Neural progenitor cell (in vitro differentiated cells): ENCODE results near the gene MYCBP2. TPM values are rescaled to one million over a fixed set of nuclear protein-coding genes. Genes with fewer than 3 reads are reported as not detected.

Experiments
- DNase-seq: peaks from one replicate; pipeline ENCODE4 v3.0.0-alpha.2; 2016; ENCODE audit warnings: low spot score
- H2AFZ ChIP-seq: fragments of 200-600 bp; sonication (generic); replicated peaks from 2 replicates; pipeline ENCODE4 v1.6.1; 2016; ENCODE audit warnings: antibody characterized with exemption
- H3F3A ChIP-seq: fragments of 200-600 bp; sonication (generic); 2 replicates; pipeline ENCODE4 v1.6.1; 2016; ENCODE audit warnings: antibody characterized with exemption, low read depth
- H3K27ac ChIP-seq: fragments of 200-600 bp; sonication (generic); 2 replicates; pipeline ENCODE4 v1.5.1; 2016; ENCODE audit warnings: mild to moderate bottlenecking
- H3K27me3 ChIP-seq: fragments of 200-600 bp; sonication (generic); 2 replicates; pipeline ENCODE4 v1.6.1; 2016; ENCODE audit warnings: mild to moderate bottlenecking, moderate library complexity
- H3K36me3 ChIP-seq: fragments of 200-600 bp; sonication (generic); 2 replicates; pipeline ENCODE4 v1.5.1; 2016
- H3K4me1 ChIP-seq: fragments of 200-600 bp; sonication (generic); 2 replicates; pipeline ENCODE4 v1.6.1; 2016; ENCODE audit warnings: mixed run types
- H3K4me2 ChIP-seq: fragments of 200-600 bp; sonication (generic); 2 replicates; pipeline ENCODE4 v1.6.1; 2016
- H3K4me3 ChIP-seq: fragments of 200-600 bp; sonication (generic); 2 replicates; pipeline ENCODE4 v1.5.1; 2016
- H3K79me2 ChIP-seq: fragments of 200-600 bp; sonication (generic); 2 replicates; pipeline ENCODE4 v1.6.1; 2016; ENCODE audit warnings: low read depth
- H3K9ac ChIP-seq: fragments of 200-600 bp; sonication (generic); 2 replicates; pipeline ENCODE4 v1.6.1; 2016
- H3K9me3 ChIP-seq: fragments of 200-600 bp; sonication (generic); 2 replicates; pipeline ENCODE4 v1.5.1; 2016; ENCODE audit warnings: low read depth
- H4K20me1 ChIP-seq: fragments of 200-600 bp; sonication (generic); 2 replicates; pipeline ENCODE4 v1.6.1; 2016; ENCODE audit warnings: low read depth
- H3K27ac Mint-ChIP-seq: 3 replicates; pipeline ENCODE4 v1.8.0; 2021; ENCODE audit warnings: mixed read lengths
- H3K27me3 Mint-ChIP-seq: 2 replicates; pipeline ENCODE4 v1.8.0; 2022; ENCODE audit warnings: low read depth, mild to moderate bottlenecking, inconsistent platforms, moderate library complexity, mixed read lengths; ENCODE audit not compliant: insufficient read depth
- H3K36me3 Mint-ChIP-seq: 3 replicates; pipeline ENCODE4 v1.8.0; 2021; ENCODE audit warnings: mixed read lengths
- H3K4me1 Mint-ChIP-seq: 3 replicates; pipeline ENCODE4 v1.8.0; 2021; ENCODE audit warnings: mixed read lengths
- H3K4me3 Mint-ChIP-seq: 3 replicates; pipeline ENCODE4 v1.8.0; 2021; ENCODE audit warnings: mild to moderate bottlenecking, moderate library complexity, mixed read lengths
- H3K9me3 Mint-ChIP-seq: 3 replicates; pipeline ENCODE4 v1.8.0; 2020; ENCODE audit warnings: mixed read lengths
- EZH2 ChIP-seq: fragments of 200-600 bp; sonication (generic); IDR thresholded peaks from 2 replicates; pipeline ENCODE4 v1.6.1; 2017; ENCODE audit warnings: antibody characterized with exemption, mild to moderate bottlenecking, moderate library complexity
- EZH2phosphoT487 ChIP-seq: fragments of 200-600 bp; sonication (generic); IDR thresholded peaks from 2 replicates; pipeline ENCODE4 v1.6.1; 2017; ENCODE audit warnings: antibody characterized with exemption
- total RNA-seq: library from RNA; depleted of rRNA; stranded (reverse); fragments of >200 nt; gene quantifications from 2 replicates; pipeline ENCODE4 v1.2.3, GENCODE V29; 2015; ENCODE audit warnings: low replicate concordance
- TF ChIP-seq, protein P1 (sequence below): fragments of 200-600 bp; sonication (generic); IDR thresholded peaks from 2 replicates; pipeline ENCODE4 v1.5.1; 2017; ENCODE audit warnings: antibody characterized with exemption, mild to moderate bottlenecking

Gene MYCBP2
- total RNA-seq, 1 donor from 2014 or later, result 37.8 TPM

DNA sequence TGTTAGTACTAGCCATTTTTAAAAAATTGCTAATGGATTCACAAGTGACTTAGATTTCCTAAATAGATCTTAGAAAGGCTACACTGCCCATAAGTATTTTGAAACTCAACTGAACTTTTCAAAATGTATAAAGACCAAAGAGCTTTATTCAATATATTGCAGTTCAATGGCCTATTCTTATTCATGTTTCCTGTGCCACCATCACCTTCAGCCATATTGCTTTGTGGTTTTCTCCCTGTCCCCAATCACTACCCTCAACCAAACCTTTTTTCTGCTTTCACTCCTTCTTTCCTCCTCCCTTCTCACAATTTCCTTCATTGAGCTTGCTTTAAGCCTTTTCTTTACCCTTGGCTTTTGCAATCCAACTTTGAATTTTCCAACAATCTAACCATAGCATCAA, 100.9 kb downstream of the MYCBP2 start:
- Histone ChIP-seq H3K4me1 (no peaks in the 10 kb centered on the region), H3K27me3 (no peaks in the 10 kb centered on the region), H3K4me2 (no peak overlapping the region), H3K27ac (no peak overlapping the region), H3K36me3 (no peaks in the 10 kb centered on the region), H2AFZ (no peak overlapping the region), H4K20me1 (no peaks in the 10 kb centered on the region), H3K4me3 (no peak overlapping the region), H3K79me2 (no peaks in the 10 kb centered on the region), H3F3A (no peaks in the 10 kb centered on the region), H3K9me3 (no peaks in the 10 kb centered on the region), H3K9ac (no peak overlapping the region)
- H3K9me3 Mint-ChIP-seq, result no peaks in the 10 kb centered on the region
- no peak for TF ChIP-seq EZH2
- TF ChIP-seq EZH2phosphoT487, result no peak
- TF ChIP-seq, protein P1, sequence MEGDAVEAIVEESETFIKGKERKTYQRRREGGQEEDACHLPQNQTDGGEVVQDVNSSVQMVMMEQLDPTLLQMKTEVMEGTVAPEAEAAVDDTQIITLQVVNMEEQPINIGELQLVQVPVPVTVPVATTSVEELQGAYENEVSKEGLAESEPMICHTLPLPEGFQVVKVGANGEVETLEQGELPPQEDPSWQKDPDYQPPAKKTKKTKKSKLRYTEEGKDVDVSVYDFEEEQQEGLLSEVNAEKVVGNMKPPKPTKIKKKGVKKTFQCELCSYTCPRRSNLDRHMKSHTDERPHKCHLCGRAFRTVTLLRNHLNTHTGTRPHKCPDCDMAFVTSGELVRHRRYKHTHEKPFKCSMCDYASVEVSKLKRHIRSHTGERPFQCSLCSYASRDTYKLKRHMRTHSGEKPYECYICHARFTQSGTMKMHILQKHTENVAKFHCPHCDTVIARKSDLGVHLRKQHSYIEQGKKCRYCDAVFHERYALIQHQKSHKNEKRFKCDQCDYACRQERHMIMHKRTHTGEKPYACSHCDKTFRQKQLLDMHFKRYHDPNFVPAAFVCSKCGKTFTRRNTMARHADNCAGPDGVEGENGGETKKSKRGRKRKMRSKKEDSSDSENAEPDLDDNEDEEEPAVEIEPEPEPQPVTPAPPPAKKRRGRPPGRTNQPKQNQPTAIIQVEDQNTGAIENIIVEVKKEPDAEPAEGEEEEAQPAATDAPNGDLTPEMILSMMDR, result no peak
- peaks cover 4% of the 10 kb centered on the region for H3K36me3 Mint-ChIP-seq
- DNase-seq, result no peak
- peaks cover 2% of the 10 kb centered on the region for H3K27me3 Mint-ChIP-seq
- H3K27ac Mint-ChIP-seq, result no peak overlapping the region
- H3K4me1 Mint-ChIP-seq, result no peaks in the 10 kb centered on the region
- H3K4me3 Mint-ChIP-seq, result no peak overlapping the region

DNA sequence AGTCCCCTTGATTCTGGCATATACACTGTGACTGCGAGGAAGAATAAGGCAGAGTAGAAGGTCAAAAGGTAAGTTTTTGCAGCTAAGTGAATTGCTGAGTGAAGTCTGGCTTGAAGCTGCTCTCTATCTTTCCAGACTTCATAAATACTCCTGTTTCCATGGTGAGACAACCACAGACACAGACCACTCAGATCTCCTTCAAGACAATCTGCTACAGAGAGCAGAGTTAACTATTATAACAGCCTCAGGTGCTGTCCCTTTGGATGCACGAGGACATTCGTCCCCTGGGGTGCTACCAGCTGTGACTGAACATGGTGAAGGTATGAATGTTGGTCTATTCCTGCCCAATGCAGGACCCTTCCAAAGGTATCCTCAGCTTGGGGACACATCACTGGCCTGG, 104.0 kb downstream of the MYCBP2 start:
- Mint-ChIP-seq H3K9me3 (no peaks in the 10 kb centered on the region), H3K27ac (no peak overlapping the region), H3K4me1 (no peaks in the 10 kb centered on the region), H3K4me3 (no peak overlapping the region), H3K36me3 (peaks cover 4% of the 10 kb centered on the region), H3K27me3 (no peaks in the 10 kb centered on the region)
- Histone ChIP-seq H3K79me2 (no peaks in the 10 kb centered on the region), H3K36me3 (no peaks in the 10 kb centered on the region), H3K4me3 (no peak overlapping the region), H2AFZ (no peak overlapping the region), H4K20me1 (no peaks in the 10 kb centered on the region), H3K9me3 (no peaks in the 10 kb centered on the region), H3F3A (no peaks in the 10 kb centered on the region), H3K27ac (no peak overlapping the region), H3K27me3 (no peaks in the 10 kb centered on the region), H3K4me2 (no peak overlapping the region), H3K9ac (no peak overlapping the region), H3K4me1 (no peaks in the 10 kb centered on the region)
- TF ChIP-seq, protein P1, result no peak
- TF ChIP-seq EZH2, result no peak
- TF ChIP-seq EZH2phosphoT487, result no peak
- no peak for DNase-seq

DNA sequence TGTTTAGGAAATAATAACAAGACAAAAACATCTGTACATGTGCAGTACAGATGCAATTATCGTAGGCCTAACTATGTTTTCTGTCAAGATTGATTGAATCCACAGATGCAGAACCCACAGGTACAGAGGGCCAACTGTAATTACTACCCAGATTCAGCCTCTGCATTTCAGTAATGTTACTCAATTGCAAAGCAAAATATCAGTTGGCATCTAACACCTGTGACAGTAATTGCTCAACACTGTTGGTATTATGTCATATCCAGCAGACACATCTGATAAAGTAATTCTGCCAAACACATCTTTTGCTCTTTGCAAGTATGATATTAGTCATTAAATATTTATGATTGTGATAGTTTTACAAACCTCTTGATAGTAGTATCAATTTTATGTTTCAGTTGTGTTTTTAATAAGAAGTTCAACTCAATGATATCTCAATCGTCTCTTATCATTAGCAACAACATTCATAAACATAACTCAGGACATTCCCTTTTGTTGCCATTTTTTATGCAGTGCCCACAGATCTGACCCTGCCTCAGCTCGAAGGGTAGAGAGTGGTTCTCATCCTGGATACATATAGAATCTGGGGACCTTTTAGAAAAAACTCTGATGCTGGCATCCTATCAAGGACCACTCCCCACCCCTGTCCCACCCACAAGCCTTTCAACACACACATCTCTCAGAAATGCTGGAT, 104.7 kb downstream of the MYCBP2 start:
- Histone ChIP-seq H3K36me3 (no peaks in the 10 kb centered on the region), H3K9me3 (no peaks in the 10 kb centered on the region), H3K4me2 (no peak overlapping the region), H4K20me1 (no peaks in the 10 kb centered on the region), H3K4me1 (no peaks in the 10 kb centered on the region), H3K27ac (no peak overlapping the region), H3K9ac (no peak overlapping the region), H3F3A (no peaks in the 10 kb centered on the region), H3K27me3 (no peaks in the 10 kb centered on the region), H2AFZ (no peak overlapping the region), H3K4me3 (no peak overlapping the region), H3K79me2 (no peaks in the 10 kb centered on the region)
- TF ChIP-seq EZH2 (no peak), EZH2phosphoT487 (no peak)
- TF ChIP-seq, protein P1, result no peak
- Mint-ChIP-seq H3K36me3 (peaks cover 4% of the 10 kb centered on the region), H3K27me3 (no peaks in the 10 kb centered on the region), H3K4me3 (no peak overlapping the region), H3K4me1 (no peaks in the 10 kb centered on the region), H3K27ac (no peak overlapping the region), H3K9me3 (no peaks in the 10 kb centered on the region)
- DNase-seq, result no peak
